Stomach (tissue), 9 donors: ENCODE data around the gene TSPAN14. TPM values are rescaled to one million over a fixed set of nuclear protein-coding genes. Genes with fewer than 3 reads are reported as not detected.

Experiments
- DNase-seq, 2 donors: peaks; one replicate each; pipeline versions ENCODE4 v3.0.0 to v3.0.0-alpha.2; 2013 to 2019
- H3K27ac ChIP-seq, 5 donors: fragments of 200-600 bp in 4 of 5; sonication (generic) in 4 of 5; one replicate each; pipeline ENCODE4 v1.5.1; 2013 to 2019; ENCODE audit warnings: mild to moderate bottlenecking in 1 of 5, moderate library complexity in 1 of 5
- H3K27me3 ChIP-seq, 3 donors: fragments of 200-600 bp; sonication (generic); one replicate each; pipeline ENCODE4 v1.5.1; 2017 to 2019; ENCODE audit warnings: mixed run types in 1 of 3
- H3K36me3 ChIP-seq, 4 donors: fragments of 200-600 bp; sonication (generic); 1 replicate in 3 of 4; 2 replicates in 1 of 4; pipeline ENCODE4 v1.5.1; 2016 to 2019
- H3K4me1 ChIP-seq, 4 donors: fragments of 200-600 bp; sonication (generic); one replicate each; pipeline ENCODE4 v1.5.1; 2016 to 2019
- H3K4me3 ChIP-seq, 4 donors: fragments of 200-600 bp; sonication (generic) in 3 of 4; one replicate each; pipeline ENCODE4 v1.5.1; 2016 to 2019; ENCODE audit warnings: mild to moderate bottlenecking in 1 of 4
- H3K9me3 ChIP-seq, 4 donors: fragments of 200-600 bp; sonication (generic); one replicate each; pipeline ENCODE4 v1.5.1; 2016 to 2019
- CTCF ChIP-seq, 7 experiments: fragments of 450-650 bp in 4 of 7; fragments of 200-600 bp in 3 of 7; sonication (generic) in 3 of 7; IDR thresholded peaks; one replicate each; pipeline ENCODE4 v1.5.1; 2016 to 2019; ENCODE audit warnings: antibody characterized with exemption in 7 of 7, control low read depth in 2 of 7, mild to moderate bottlenecking in 1 of 7
- EP300 ChIP-seq: sonication (generic); formaldehyde crosslinking; IDR thresholded peaks from one replicate; pipeline ENCODE4 v1.6.1; 2017; ENCODE audit warnings: antibody characterized with exemption
- POLR2A ChIP-seq, 4 donors: fragments of 450-650 bp; IDR thresholded peaks; one replicate each; pipeline ENCODE4 v1.6.1; 2016; ENCODE audit warnings: antibody characterized with exemption in 4 of 4, control low read depth in 2 of 4, mild to moderate bottlenecking in 1 of 4, moderate library complexity in 1 of 4
- POLR2AphosphoS5 ChIP-seq, 3 donors: sonication (generic); formaldehyde crosslinking; IDR thresholded peaks; one replicate each; pipeline ENCODE4 v1.6.1; 2016; ENCODE audit warnings: antibody characterized with exemption in 3 of 3
- WGBS, 5 donors: extraction: QIAGEN DNeasy Blood & Tissue Kit in 3 of 5; methylation state at CpG; one replicate each; pipeline versions ENCODE4 v1.1.5 to v1.1.7; 2013 to 2018; 5-methylcytosine and 5-hydroxymethylcytosine counted together
- intact Hi-C: fragments of 100-400 bp; cut with DNase I; formaldehyde crosslinking; loops from one replicate; pipeline ENCODE4 v1.15.1; 2023; ENCODE audit warnings: low total_unique reads
- polyA plus RNA-seq, 3 donors: library from polyadenylated mRNA; stranded (reverse); fragments of 200-250 nt; gene quantifications; one replicate each; pipeline ENCODE4 v1.2.3, GENCODE V29; 2013
- total RNA-seq, 5 donors: library from RNA; depleted of rRNA; stranded (reverse); fragments of >200 nt; gene quantifications; one replicate each; pipeline versions ENCODE4 v1.1.0 to v1.2.3, GENCODE V29; 2014 to 2016
- donor health status: healthy with polysubstance abuse.
- donor health status: Bipolar disorder and iron deficiency.
- donor health status: healthy.

Gene TSPAN14
- total and polyA plus RNA-seq, 8 donors = 7.0 to 82.6 (median 30.5) TPM

- Histone ChIP-seq H3K9me3 (no peaks in the 10 kb centered on the region), H3K36me3 (peaks cover 11 to 35% (median 28%) of the 10 kb centered on the region in 4 donors), H3K4me1 (peaks cover 59 to 93% (median 68%) of the 10 kb centered on the region in 4 donors), H3K27ac (peak overlapping the region; percentile 13 to 91 (median 77)), H3K4me3 (no peak overlapping the region), H3K27me3 (no peaks in the 10 kb centered on the region)
- intact Hi-C loops = no loop called here
- 38 to 48% (median 41%) methylated on average over 7 of the region's 7 CpGs for WGBS, 5 donors
- peak; percentile 39 to 74 for DNase-seq
- TF ChIP-seq CTCF (IDR thresholded peaks at IDR 0.05) (no peak), POLR2AphosphoS5 (IDR thresholded peaks at IDR 0.05) (peak in 1 of 3 donors; percentile 24), EP300 (no peak)
These were observed 50.2 kb downstream of the TSPAN14 start for GRCh38 chr10:80504158-80504811.

DNA sequence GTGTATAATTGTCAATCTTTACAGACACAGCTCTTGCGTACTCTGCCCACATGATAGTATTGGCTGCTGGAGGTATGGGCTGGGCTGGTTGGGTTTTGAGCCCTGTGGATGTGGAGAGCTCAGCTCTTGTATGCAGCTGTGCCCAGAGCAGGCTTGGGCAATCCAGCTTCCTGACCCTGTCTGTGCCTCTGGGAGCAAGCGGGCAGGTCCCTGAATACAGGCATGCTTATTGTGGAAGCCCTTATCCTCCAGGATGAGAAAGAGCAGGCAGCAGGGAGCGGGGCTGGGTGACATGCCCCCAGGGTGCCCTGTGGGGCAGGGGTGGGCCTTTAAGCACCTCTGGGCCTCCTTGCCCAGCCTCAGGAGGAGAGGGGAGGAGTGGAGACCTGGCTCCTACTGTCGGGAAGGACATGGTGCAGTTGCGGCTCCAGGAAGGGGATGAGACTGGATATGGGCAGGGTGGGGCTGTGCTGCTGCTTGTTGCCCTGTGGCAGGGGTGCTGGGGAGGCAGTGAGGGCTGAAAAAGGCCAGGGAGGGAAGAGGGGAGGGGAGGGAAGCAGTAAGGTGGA, 50.9 kb downstream of the TSPAN14 start:
- Histone ChIP-seq H3K27ac (peak overlapping the region; percentile 43 to 91 (median 77)), H3K27me3 (no peaks in the 10 kb centered on the region), H3K9me3 (no peaks in the 10 kb centered on the region), H3K4me1 (peaks cover 52 to 93% (median 63%) of the 10 kb centered on the region in 4 donors), H3K4me3 (peak overlapping the region in 1 of 4 donors; percentile 1), H3K36me3 (peaks cover 13 to 42% (median 35%) of the 10 kb centered on the region in 4 donors)
- no peak for TF ChIP-seq CTCF (IDR thresholded peaks at IDR 0.05)
- no peak for TF ChIP-seq POLR2AphosphoS5 (IDR thresholded peaks at IDR 0.05)
- no peak for TF ChIP-seq POLR2A (IDR thresholded peaks at IDR 0.05)
- TF ChIP-seq EP300 = no peak
- WGBS, 5 donors = 57 to 77% (median 71%) methylated on average over 5 of the region's 5 CpGs
- intact Hi-C loops = loop anchor here (5.0 kb wide), 1 partner anchor 58 kb away; no protein-coding TSS in a partner anchor
- no peak for DNase-seq

GRCh38 chr10:80506189-80506575, 52.1 kb downstream of the TSPAN14 start:
- no peak for DNase-seq
- Histone ChIP-seq H3K36me3 (peaks cover 13 to 54% (median 47%) of the 10 kb centered on the region in 4 donors), H3K4me1 (peaks cover 49 to 82% (median 54%) of the 10 kb centered on the region in 4 donors), H3K27ac (peak overlapping the region in 4 of 5 donors; percentile 45 to 91 (median 78)), H3K9me3 (no peaks in the 10 kb centered on the region), H3K4me3 (no peak overlapping the region), H3K27me3 (no peaks in the 10 kb centered on the region)
- WGBS, 5 donors = 61 to 78% (median 67%) methylated on average over 6 of the region's 6 CpGs
- no peak for TF ChIP-seq CTCF (IDR thresholded peaks at IDR 0.05)
- no peak for TF ChIP-seq POLR2A (IDR thresholded peaks at IDR 0.05)
- intact Hi-C loops = loop anchor here (5.0 kb wide), 1 partner anchor 59 kb away; no protein-coding TSS in a partner anchor

- 86 to 97% (median 89%) methylated on average over 13 of the region's 13 CpGs for WGBS, 5 donors
- DNase-seq = no peak
- H3K27me3 ChIP-seq = no peaks in the 10 kb centered on the region
- H3K27ac ChIP-seq = peak overlapping the region in 2 of 5 donors; percentile 19 to 80
- no peak overlapping the region for H3K4me3 ChIP-seq
- TF ChIP-seq POLR2AphosphoS5 (IDR thresholded peaks at IDR 0.05) (no peak), EP300 (no peak), POLR2A (IDR thresholded peaks at IDR 0.05) (no peak), CTCF (IDR thresholded peaks at IDR 0.05) (no peak)
- H3K36me3 ChIP-seq = peaks cover 17 to 62% (median 54%) of the 10 kb centered on the region in 4 donors
- H3K4me1 ChIP-seq = peaks cover 42 to 74% (median 46%) of the 10 kb centered on the region in 4 donors
- intact Hi-C loops = loop anchor here (5.0 kb wide), 1 partner anchor 60 kb away; no protein-coding TSS in a partner anchor
- no peaks in the 10 kb centered on the region for H3K9me3 ChIP-seq
These were observed 52.9 kb downstream of the TSPAN14 start for GRCh38 chr10:80506836-80507487.
